Measurements from ENCODE around the gene POC1A. TPM values are rescaled to one million over a fixed set of nuclear protein-coding genes. Genes with fewer than 3 reads are reported as not detected.
A peak's percentile ranks its signal among the peaks of the same experiment; 100 is the strongest.

POC1A gene
- total and polyA plus RNA-seq, 3 donors from 2014 or later: 16.7 to 36.1 (median 21.7) TPM

DNA sequence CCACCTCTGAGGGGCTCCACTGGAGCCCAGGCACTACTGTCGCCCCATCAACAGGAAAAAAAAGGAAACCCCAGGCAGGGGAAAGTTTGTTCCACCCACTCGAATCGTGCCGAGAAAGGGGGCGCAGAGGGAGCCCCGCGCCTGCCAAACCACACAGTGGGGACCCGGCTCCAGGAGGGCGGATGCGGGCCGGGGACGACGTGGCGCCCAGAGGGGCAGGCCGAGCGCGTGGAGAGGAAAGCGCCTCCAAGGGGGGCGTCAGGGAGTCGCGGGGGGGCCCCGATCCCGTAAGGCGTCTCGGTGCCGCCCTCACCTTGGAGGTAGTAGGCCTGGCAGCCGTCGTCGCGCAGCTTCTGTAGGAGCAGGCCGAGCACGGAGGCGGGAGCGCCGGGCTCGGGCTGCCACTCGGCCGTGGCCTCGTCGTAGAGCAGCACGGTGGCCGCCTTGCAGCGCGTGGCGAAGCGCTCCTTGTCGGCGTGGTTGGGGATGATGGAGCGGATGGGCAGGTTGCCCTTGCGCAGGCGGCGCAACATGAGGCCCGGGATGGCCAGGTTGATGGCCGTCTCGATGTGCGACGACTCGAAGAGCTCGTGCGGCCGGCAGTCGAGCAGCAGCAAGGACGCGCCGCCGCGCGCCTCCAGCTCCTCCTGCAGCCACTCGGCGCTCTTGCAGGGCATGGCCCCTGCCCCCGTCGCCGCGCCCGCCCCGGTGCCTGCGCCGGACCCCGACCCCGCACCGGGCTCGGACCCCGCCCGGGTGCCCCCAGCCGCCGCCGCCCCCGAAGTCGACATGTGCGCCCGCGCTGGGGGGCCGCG is 98.5 kb downstream of the POC1A start:
- no peaks in the 10 kb centered on the region for H3K27me3 ChIP-seq
- no peak for DNase-seq
- H3K4me3 ChIP-seq: peak overlapping the region; percentile 75 to 89
- 0% methylated on average over 14 to 18 of the region's 94 CpGs for WGBS, 2 donors
- H3K4me1 ChIP-seq: peaks cover 38% of the 10 kb centered on the region
- TF ChIP-seq POLR2A (IDR thresholded peaks at IDR 0.05) (no peak), CTCF (IDR thresholded peaks at IDR 0.05) (no peak)
- intact Hi-C loops (cut with DNase I; ENCODE audit: low total_unique reads): loop anchor here (10.0 kb wide), 1 partner anchor 51 kb away; no protein-coding TSS in a partner anchor
- no peaks in the 10 kb centered on the region for H3K36me3 ChIP-seq (ENCODE audit: low read depth, missing control alignments)
- H3K9me3 ChIP-seq: no peaks in the 10 kb centered on the region
- peak overlapping the region; percentile 58 to 81 for H3K27ac ChIP-seq

GRCh38 chr3:52054661-52055511 is 99.3 kb downstream of the POC1A start:
- WGBS, 2 donors: 5 to 30% methylated on average over 5 to 24 of the region's 26 CpGs
- H3K9me3 ChIP-seq: no peaks in the 10 kb centered on the region
- peak overlapping the region; percentile 75 to 89 for H3K4me3 ChIP-seq
- intact Hi-C loops (cut with DNase I; ENCODE audit: low total_unique reads): loop anchor here (5.0 to 10.0 kb wide), 2 partner anchors 50 to 67 kb away; no protein-coding TSS in a partner anchor
- DNase-seq: no peak
- H3K36me3 ChIP-seq (ENCODE audit: low read depth, missing control alignments): no peaks in the 10 kb centered on the region
- no peaks in the 10 kb centered on the region for H3K27me3 ChIP-seq
- peak overlapping the region; percentile 58 to 81 for H3K27ac ChIP-seq
- peaks cover 42% of the 10 kb centered on the region for H3K4me1 ChIP-seq
- TF ChIP-seq POLR2A (IDR thresholded peaks at IDR 0.05) (no peak), CTCF (IDR thresholded peaks at IDR 0.05) (no peak)

DNA sequence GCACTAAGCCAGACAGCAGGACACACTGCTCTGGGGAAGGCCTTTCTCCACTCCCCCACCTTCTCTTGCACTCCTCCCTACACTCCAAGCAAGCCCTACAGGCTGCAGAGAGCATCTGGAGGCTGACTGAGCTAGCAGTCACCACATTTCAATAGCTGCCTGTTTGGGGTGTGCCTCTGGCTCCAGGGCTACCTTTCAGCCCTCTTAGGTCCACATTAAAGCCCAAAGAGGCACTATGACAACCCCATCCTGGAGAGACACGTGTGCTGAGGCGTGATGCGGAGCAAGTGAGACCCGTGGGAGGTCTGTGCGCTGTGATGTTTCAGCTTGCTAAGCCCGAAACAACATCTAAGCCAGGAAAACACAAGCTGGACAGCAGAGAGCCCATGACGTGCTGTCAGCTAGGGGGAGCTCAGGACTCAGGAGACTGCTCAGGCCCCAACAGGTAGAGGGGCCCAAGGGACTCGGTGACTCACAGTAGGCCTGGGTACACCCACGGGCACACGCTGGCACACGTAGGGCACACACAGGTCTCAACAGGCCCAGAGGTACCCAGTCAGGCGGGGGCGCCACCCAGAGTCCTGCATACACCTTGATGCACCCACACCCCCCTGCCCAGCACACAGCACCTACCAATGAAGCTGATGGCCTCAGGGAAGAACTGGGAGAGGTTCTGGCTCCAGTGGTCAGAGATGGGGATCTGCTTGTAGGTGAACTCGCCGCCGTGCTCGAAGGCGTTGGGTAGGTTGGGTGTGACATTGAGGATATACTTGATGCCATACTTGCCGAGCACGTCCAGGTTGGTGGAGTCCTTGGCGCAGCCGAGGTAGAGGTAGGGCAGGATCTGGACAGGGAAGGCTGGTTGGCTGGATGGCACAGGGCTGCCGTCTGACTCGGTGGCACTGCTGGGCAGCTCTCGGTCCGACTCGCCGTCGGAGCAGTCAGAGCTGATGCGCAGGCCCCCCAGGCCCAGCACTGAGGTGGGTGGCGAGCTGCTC is 100.6 kb downstream of the POC1A start:
- no peaks in the 10 kb centered on the region for H3K9me3 ChIP-seq
- peaks cover 42% of the 10 kb centered on the region for H3K4me1 ChIP-seq
- intact Hi-C loops (cut with DNase I; ENCODE audit: low total_unique reads): loop anchor here (5.0 to 10.0 kb wide), 2 partner anchors 49 to 69 kb away; no protein-coding TSS in a partner anchor
- peak in 1 of 3 experiments; percentile 17 for TF ChIP-seq CTCF (IDR thresholded peaks at IDR 0.05)
- TF ChIP-seq POLR2A (IDR thresholded peaks at IDR 0.05): no peak
- 67 to 82% methylated on average over 18 to 31 of the region's 31 CpGs for WGBS, 2 donors
- peak; percentile 75 for DNase-seq
- peak overlapping the region; percentile 58 to 81 for H3K27ac ChIP-seq
- no peak overlapping the region for H3K4me3 ChIP-seq
- no peaks in the 10 kb centered on the region for H3K36me3 ChIP-seq (ENCODE audit: low read depth, missing control alignments)
- no peaks in the 10 kb centered on the region for H3K27me3 ChIP-seq

- TF ChIP-seq CTCF (IDR thresholded peaks at IDR 0.05) (peak; percentile 36 to 51 (median 47)), POLR2A (IDR thresholded peaks at IDR 0.05) (no peak)
- Histone ChIP-seq H3K4me3 (no peak overlapping the region), H3K27ac (peak overlapping the region; percentile 58 to 81), H3K9me3 (no peaks in the 10 kb centered on the region), H3K27me3 (no peaks in the 10 kb centered on the region), H3K36me3 (ENCODE audit: low read depth, missing control alignments) (no peaks in the 10 kb centered on the region), H3K4me1 (peaks cover 42% of the 10 kb centered on the region)
- DNase-seq: peak; percentile 91
- intact Hi-C loops (cut with DNase I; ENCODE audit: low total_unique reads): loop anchor here (5.0 to 10.0 kb wide), 2 partner anchors 48 to 69 kb away; no protein-coding TSS in a partner anchor
- 45% methylated on average over 10 of the region's 10 CpGs; no CpG with 5 or more reads in 1 of the 2 donors for WGBS, 2 donors
Observed at GRCh38 chr3:52052831-52053306, 101.4 kb downstream of the POC1A start.

All from testis (tissue), 3 donors.